ENCODE results near the gene FREY1. TPM values are rescaled to one million over a fixed set of nuclear protein-coding genes. Genes with fewer than 3 reads are reported as not detected.
A peak's percentile ranks its signal among the peaks of the same experiment; 100 is the strongest.
"Not testable (repeated sequence)": the region's sequence is repeated elsewhere in the genome, so short reads cannot be mapped to it uniquely, and the experiment has no call there.

FREY1 gene
- total RNA-seq, 2 experiments from 2014 or later: 0.60 to 0.80 TPM

DNA sequence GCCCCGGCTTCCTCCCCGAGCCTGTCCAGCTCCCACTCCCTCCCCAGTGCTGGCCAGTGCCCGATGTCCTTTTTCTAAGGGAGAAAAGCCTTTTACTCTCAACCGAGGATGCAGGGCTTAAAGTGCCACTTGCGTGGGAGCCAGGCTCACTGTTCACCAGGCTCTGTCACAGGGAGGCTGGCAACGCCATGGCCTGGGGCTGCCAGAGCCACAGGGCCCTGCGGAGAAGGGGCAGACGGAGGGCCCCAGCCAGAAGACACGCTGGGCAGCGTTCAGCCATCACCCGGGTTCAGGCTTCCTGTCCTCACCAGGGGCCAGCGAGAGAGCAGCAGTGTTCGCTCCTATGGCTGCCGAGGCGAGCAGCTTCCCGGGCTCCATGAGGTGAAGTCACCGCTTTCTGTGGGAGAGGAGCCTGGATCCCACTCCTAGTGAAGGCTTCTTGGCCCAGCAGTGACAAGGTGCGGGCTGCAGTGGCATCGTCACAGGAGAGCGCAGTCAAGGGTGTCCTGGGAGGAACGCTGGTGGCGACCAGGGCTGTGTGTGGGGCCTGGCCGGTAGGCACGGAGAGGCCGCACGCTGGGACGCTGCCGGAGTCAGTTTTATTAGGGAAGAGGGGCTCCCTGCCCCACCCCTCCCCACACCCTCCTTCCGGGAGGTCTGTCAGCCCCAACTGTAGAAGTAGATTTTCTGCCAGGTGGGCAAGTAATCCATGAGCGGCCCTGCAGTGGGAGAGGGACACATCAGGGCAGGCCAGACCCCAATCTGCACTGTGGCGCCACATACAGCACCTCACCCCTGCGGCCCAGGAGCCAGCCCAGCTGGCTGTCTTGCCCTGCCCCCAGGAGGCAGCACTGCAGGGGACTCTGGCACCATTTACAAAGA is 2.8 kb upstream of the FREY1 start:
- Mint-ChIP-seq H3K9me3 (no peaks in the 10 kb centered on the region), H3K27me3 (no peaks in the 10 kb centered on the region), H3K27ac (no peak overlapping the region), H3K4me1 (peaks cover 3% of the 10 kb centered on the region), H3K4me3 (no peak overlapping the region), H3K36me3 (peaks cover 3% of the 10 kb centered on the region)
- DNase-seq: no peak

DNA sequence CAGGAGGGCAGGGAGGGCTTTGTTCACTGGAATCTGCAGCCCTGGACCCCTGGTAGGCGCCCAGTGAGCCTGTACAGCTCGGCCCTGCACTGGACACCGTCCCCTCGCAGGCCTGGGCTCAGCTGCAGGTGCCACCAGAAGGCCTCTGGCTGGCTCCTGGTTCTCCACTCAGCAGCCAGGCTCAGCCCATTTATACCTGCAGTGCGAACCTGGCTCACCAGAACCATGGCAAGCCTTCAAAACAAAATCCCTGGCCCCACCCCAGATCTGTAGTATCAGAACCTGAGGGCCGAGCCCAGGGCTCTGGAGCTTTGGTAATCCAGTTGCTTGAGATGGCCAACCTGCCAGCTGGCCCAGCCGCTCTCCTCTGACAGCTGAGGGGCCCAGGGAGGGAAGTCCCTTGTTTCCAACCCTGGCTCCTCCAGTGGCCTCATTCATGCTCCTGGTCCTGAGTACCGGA is 870 bp upstream of the FREY1 start:
- Mint-ChIP-seq H3K36me3 (no peaks in the 10 kb centered on the region), H3K4me1 (peaks cover 3% of the 10 kb centered on the region), H3K4me3 (no peak overlapping the region), H3K27ac (no peak overlapping the region), H3K9me3 (no peaks in the 10 kb centered on the region), H3K27me3 (no peaks in the 10 kb centered on the region)
- no peak for DNase-seq

DNA sequence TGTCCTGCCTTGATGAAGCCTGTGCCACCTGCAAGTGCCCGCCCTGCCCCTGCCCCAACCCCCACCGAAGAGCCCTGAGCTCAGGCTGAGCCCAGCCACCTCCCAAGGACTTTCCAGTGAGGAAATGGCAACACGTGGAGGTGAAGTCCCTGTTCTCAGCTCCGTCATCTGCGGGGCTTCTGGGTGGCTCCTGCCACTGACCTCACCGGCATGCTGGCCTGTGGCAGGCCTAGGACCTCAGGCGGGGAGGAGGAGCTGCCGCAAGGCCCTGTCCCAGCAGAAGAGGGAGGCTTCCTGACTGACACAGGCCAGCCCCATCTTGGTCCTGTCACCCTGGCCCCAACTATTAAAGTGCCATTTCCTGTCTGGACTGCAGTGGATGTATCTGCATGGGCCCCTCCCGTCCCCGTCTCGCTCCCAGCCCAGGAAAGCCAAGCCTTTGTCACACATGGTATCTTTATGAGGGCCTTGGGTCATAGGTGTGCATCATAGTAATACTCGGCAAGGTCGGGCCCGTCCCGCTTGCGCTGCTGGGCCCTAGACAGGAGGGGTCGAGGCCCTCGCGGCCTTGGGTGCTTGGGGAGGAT is 882 bp downstream of the FREY1 start:
- no peaks in the 10 kb centered on the region for H3K9me3 Mint-ChIP-seq
- H3K36me3 Mint-ChIP-seq: no peaks in the 10 kb centered on the region
- DNase-seq: no peak
- H3K4me3 Mint-ChIP-seq: no peak overlapping the region
- peaks cover 3% of the 10 kb centered on the region for H3K4me1 Mint-ChIP-seq
- no peak overlapping the region for H3K27ac Mint-ChIP-seq
- H3K27me3 Mint-ChIP-seq: peaks cover 2% of the 10 kb centered on the region

DNA sequence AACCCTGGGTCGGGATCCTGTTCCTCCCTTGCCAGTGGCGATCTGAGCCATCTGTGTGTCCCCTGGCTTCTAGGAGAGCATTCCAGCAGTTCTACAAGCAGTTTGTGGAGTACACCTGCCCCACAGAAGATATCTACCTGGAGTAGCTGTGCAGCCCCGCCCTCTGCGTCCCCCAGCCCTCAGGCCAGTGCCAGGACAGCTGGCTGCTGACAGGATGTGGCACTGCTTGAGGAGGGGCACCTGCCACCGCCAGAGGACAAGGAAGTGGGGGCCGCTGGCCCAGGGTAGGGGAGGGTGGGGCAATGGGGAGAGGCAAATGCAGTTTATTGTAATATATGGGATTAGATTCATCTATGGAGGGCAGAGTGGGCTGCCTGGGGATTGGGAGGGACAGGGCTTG is 1.5 kb downstream of the FREY1 start:
- not testable (repeated sequence) for DNase-seq, H3K4me1 Mint-ChIP-seq, H3K36me3 Mint-ChIP-seq, H3K9me3 Mint-ChIP-seq, H3K27ac Mint-ChIP-seq, H3K4me3 Mint-ChIP-seq, H3K27me3 Mint-ChIP-seq

DNA sequence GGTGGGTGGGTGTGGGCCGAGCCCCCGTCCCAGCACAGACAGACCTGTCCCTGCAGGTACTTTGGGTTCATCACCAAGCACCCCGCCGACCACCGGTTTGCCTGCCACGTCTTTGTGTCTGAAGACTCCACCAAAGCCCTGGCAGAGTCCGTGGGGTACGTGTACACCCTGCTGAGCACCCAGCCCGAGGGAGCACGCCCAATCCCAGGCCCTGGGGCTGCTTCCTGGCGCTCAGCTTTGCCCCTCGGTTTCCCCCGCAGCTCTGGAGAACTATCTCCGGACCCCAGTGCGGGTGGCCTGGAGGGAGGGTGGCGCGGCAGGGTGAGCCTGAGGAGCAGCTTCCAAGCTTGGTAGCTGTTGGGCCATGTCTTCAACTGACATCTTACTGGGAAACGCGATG is 2.0 kb downstream of the FREY1 start:
- Mint-ChIP-seq H3K27me3 (peaks cover 11% of the 10 kb centered on the region), H3K4me1 (peaks cover 7% of the 10 kb centered on the region), H3K27ac (no peak overlapping the region)

DNA sequence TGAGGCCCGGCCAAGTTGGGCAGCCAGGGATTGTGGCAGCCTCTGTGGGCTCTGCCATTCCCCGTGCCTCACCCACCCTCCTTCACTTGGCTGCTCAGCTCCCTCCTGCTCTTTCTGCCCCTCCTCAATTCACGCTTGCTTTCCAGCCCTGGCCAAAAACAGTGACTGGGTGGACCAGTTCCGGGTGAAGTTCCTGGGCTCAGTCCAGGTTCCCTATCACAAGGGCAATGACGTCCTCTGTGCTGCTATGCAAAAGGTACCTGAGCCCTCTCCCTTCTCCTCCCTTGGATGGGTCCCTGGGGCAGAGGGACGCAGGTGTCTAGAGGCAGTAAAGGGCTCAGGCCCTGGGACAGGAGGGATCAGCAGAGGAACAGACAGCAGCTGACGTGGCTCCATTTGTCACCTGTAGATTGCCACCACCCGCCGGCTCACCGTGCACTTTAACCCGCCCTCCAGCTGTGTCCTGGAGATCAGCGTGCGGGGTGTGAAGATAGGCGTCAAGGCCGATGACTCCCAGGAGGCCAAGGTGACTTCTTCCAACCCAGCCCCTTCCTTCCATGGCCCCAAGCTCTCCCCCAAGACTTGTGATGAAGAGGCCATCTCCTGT is 2.7 kb downstream of the FREY1 start:
- Mint-ChIP-seq H3K27ac (no peak overlapping the region), H3K27me3 (peaks cover 11% of the 10 kb centered on the region), H3K4me1 (peaks cover 7% of the 10 kb centered on the region), H3K4me3 (no peak overlapping the region), H3K9me3 (no peaks in the 10 kb centered on the region), H3K36me3 (no peaks in the 10 kb centered on the region)
- DNase-seq: no peak

More for the DNA sequence above, 2.0 kb downstream of the FREY1 start:
- Mint-ChIP-seq H3K9me3 (no peaks in the 10 kb centered on the region), H3K36me3 (no peaks in the 10 kb centered on the region), H3K4me3 (no peak overlapping the region)
- DNase-seq: no peak

DNA sequence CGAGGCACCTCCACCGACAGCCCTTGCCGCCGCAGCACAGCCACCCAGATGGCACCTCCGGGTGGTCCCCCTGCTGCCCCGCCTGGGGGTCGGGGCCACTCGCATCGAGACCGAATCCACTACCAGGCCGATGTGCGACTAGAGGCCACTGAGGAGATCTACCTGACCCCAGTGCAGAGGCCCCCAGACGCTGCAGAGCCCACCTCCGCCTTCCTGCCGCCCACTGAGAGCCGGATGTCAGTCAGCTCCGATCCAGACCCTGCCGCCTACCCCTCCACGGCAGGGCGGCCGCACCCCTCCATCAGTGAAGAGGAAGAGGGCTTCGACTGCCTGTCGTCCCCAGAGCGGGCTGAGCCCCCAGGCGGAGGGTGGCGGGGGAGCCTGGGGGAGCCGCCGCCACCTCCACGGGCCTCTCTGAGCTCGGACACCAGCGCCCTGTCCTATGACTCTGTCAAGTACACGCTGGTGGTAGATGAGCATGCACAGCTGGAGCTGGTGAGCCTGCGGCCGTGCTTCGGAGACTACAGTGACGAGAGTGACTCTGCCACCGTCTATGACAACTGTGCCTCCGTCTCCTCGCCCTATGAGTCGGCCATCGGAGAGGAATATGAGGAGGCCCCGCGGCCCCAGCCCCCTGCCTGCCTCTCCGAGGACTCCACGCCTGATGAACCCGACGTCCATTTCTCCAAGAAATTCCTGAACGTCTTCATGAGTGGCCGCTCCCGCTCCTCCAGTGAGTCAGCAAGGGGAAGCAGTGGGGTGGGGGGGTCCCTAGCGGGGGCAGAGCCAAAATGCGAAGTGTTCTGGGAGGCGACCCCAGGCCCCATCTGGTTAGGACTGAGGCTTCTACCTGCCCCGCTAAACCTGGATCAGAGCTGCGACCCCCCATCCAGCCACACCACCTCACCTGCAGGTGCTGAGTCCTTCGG is 4.4 kb downstream of the FREY1 start:
- no peak overlapping the region for H3K27ac Mint-ChIP-seq

DNA sequence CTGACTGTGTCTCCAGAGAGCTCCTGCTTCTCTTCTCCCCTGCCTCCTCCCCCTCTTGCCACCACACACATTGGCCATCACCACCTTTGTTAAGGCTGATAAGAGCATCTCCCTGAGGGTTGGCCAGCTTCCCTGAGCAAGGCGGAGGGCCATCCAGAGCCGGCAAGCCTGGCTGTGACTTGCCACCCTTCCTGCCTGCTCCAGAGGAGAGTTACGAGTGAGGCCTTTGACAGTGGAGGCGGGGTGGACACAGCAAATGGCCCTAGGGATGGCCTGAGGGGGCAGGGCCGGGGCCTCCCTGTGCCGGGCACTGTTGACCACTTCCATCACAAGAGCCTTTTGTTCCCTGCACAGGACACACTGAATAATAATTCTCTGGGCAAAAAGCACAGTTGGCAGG is 5.4 kb downstream of the FREY1 start:
- no peak overlapping the region for H3K27ac Mint-ChIP-seq
- no peak overlapping the region for H3K4me3 Mint-ChIP-seq
- DNase-seq: no peak
- H3K36me3 Mint-ChIP-seq: no peaks in the 10 kb centered on the region
- H3K27me3 Mint-ChIP-seq: peaks cover 26% of the 10 kb centered on the region
- H3K9me3 Mint-ChIP-seq: no peaks in the 10 kb centered on the region
- peaks cover 7% of the 10 kb centered on the region for H3K4me1 Mint-ChIP-seq

More for the DNA sequence above, 4.4 kb downstream of the FREY1 start:
- H3K36me3 Mint-ChIP-seq: no peaks in the 10 kb centered on the region
- peaks cover 22% of the 10 kb centered on the region for H3K27me3 Mint-ChIP-seq
- DNase-seq: no peak
- H3K9me3 Mint-ChIP-seq: no peaks in the 10 kb centered on the region
- no peak overlapping the region for H3K4me3 Mint-ChIP-seq
- peaks cover 7% of the 10 kb centered on the region for H3K4me1 Mint-ChIP-seq

DNA sequence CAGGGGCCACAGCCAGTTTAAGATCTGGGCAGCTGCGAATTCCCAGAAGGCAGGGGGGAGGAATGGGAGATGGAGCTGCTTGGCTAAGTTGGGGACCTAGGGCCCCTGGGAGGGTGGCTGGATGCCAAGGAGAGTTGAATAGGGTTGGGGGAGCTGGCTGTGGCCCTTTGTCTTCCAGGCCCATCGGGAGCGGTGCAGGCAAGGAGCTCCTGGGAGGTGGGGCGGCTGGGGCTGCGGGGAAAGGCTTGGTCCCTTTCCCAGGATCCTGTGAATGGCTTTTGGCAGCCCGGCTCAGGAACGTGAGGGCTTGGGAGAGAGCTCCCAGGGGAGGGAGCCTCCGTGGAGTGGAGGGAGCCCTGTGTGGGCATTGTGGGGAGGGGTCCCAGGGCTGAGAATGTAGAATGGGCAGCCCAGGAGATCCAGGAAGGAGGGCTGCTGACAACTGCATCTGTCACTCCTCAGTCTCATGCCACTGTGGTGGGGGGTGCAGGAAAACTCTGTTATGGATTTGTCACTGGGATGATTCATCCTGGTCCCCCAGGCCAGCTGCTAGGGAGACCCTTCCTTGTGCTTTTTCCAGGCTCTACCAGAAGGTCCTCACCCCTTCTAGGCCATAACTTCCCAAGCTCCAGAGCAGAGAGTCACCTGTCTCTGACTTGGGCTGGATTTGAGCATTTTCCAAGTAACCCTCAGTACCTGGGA is 6.0 kb downstream of the FREY1 start:
- Mint-ChIP-seq H3K9me3 (no peaks in the 10 kb centered on the region), H3K4me1 (peaks cover 4% of the 10 kb centered on the region), H3K27ac (no peak overlapping the region), H3K4me3 (peak overlapping the region; percentile 55), H3K27me3 (peaks cover 26% of the 10 kb centered on the region), H3K36me3 (no peaks in the 10 kb centered on the region)
- DNase-seq: no peak

DNA sequence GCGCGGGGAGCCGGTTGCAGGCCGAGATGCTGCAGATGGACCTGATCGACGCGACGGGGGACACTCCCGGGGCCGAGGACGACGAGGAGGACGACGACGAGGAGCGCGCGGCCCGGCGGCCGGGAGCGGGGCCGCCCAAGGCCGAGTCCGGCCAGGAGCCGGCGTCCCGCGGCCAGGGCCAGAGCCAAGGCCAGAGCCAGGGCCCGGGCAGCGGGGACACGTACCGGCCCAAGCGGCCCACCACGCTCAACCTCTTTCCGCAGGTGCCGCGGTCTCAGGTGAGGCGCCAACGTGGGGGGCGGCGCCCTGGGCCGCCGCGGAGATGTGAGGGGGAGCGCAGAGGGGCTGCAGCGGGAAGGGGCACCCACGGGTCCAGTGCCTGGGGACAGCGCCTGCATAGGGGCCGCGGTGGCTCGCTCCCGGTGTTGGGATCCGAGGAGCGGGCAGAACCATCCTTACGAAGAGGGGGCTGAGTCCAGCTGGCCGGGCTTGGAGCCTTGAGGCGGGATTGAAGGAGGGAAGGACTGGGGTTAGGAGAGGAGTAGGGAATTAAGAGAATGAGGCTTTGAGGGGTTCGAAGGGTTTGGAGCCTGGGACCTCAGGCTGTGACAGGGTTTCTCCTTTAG is 6.8 kb downstream of the FREY1 start:
- not testable (repeated sequence) for H3K4me1 Mint-ChIP-seq, H3K27ac Mint-ChIP-seq, DNase-seq, H3K36me3 Mint-ChIP-seq, H3K9me3 Mint-ChIP-seq
- peak overlapping the region; percentile 55 for H3K4me3 Mint-ChIP-seq
- peaks cover 31% of the 10 kb centered on the region for H3K27me3 Mint-ChIP-seq

DNA sequence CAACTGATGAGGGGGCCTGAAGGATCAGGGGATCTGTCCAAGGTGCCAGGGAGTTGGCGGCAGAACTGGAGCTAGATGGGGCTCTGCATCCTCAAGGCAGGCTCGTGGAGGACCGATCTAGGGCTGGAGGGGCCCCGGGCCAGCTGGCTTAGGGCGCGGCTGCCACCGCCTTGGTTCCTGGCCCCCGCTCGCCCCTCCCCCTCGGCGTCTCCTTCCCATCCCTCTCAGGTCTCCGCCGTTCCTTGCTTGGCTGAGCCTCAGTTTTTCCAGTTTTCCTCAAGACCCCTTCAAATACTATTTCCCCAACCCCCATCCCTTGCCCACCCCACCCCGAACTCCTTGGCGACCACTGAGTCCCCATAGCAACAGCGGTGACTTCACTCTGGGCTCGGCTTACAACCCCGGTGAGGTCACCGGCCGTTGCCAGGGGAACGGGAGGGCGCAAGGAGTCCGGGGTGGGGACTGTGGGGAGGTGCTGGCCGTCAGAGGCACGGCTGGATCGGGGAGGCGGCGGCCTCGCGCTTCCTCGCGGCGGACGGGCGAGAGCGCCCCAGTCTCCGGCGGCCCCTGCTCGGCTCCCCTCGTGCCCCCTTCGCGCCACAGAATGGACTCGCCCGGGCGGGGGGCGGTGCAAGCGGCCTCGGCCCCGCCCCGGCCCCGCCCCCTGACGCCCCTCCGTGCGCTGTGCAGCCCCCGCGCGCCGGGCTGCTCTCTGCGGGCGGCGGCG is 7.5 kb downstream of the FREY1 start:
- DNase-seq: peak; percentile 84
- Mint-ChIP-seq H3K27me3 (peaks cover 38% of the 10 kb centered on the region), H3K36me3 (no peaks in the 10 kb centered on the region), H3K4me3 (peak overlapping the region; percentile 64), H3K9me3 (no peaks in the 10 kb centered on the region), H3K27ac (no peak overlapping the region), H3K4me1 (peaks cover 4% of the 10 kb centered on the region)

DNA sequence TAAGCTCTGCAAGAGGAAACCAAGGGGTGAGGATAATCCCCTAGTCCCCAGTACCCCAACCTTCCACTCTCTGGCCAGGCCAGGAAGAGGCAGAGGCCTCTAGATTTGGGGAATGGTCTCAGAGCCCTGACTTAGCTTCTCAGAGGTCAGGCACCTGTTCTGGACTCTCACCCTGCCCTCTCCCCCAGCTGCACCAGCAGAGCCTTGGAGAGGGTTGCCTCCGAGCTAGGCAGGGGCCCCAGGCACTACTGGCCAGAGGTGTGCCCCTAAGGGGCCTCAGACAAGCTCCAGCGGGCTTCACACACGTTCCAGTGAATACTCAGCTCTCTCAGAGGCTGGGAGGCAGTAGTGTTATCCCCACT is 8.0 kb downstream of the FREY1 start:
- no peak for DNase-seq
- peaks cover 43% of the 10 kb centered on the region for H3K27me3 Mint-ChIP-seq
- H3K27ac Mint-ChIP-seq: no peak overlapping the region
- H3K4me3 Mint-ChIP-seq: no peak overlapping the region
- H3K9me3 Mint-ChIP-seq: no peaks in the 10 kb centered on the region
- peaks cover 4% of the 10 kb centered on the region for H3K4me1 Mint-ChIP-seq
- no peaks in the 10 kb centered on the region for H3K36me3 Mint-ChIP-seq

DNA sequence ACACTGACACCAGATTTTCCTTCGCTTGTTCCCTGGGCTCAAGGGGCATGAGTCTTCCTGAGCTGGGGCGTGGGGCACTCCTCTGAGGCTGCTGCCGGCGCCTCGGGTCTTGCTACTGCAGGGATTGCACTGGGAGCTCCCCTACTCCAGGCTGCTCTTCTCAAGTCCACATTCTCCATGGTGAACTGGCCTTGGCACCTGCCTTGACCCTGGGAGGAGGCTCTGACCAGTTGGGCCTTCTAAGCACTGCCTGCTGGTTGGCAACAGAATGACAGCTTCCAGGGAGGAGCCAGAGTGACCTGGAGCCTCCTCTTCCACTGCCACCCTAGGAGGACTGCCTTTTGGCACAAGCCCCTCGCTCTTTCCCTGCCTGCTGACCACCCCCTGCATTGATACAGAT is 9.5 kb downstream of the FREY1 start:
- H3K4me1 Mint-ChIP-seq: peaks cover 4% of the 10 kb centered on the region
- H3K27me3 Mint-ChIP-seq: peaks cover 52% of the 10 kb centered on the region
- no peaks in the 10 kb centered on the region for H3K9me3 Mint-ChIP-seq
- H3K4me3 Mint-ChIP-seq: no peak overlapping the region
- no peak for DNase-seq
- no peaks in the 10 kb centered on the region for H3K36me3 Mint-ChIP-seq
- no peak overlapping the region for H3K27ac Mint-ChIP-seq

Measured in activated naive CD8-positive, alpha-beta T cell treated with anti-CD3 and anti-CD28 coated beads for 36 hours (primary cell).